Fibroblast of upper back skin (primary cell): ENCODE measurements around the gene CTSZ.
"Not testable (repeated sequence)": the region's sequence is repeated elsewhere in the genome, so short reads cannot be mapped to it uniquely, and the experiment has no call there.

ENCODE experiments used
- DNase-seq: peaks from one replicate; pipeline ENCODE4 v3.0.0-alpha.2; 2013

Gene CTSZ

DNA sequence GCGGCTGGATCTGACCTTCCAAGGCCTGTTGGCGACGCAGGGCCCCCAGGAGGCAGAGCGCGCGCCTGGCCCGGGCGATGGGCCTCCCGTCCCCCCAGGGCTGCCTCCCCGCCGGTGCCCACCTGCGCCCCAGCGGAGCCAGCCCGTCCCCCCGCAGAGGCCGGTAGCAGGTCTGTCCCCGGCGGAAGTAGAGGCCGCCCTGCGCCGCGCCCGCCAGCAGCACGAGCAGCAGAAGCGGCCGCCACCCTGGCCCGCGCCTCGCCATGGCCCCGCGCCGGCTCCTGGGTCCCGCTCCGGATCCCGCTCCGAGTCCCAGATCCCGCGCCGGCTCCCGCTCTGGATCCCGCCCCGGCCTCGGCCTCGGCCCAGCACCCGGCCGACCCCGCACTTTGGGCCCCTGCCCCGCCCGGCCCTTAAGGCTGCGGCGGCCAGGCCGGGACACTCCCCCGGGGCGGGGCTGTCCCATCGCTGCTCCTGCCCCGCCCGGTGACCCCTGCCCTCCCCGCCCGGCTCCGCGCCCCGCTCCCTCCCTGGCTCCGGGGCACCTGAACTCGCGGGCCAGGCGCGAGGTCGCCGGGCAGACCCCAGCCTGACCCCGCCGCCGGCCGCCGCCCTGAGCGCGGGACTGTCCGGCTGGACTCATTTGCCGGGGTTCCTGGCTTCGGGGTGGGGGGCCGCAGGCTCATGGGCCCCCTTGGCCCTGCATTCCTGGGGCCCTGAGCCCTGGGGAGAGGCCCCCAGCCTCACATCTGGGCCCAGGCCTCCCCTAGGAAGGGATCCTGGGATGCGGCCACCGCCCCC, at the start of gene CTSZ:
CTSZ (minus strand) TSS at position 391 of the 801 bp plus-strand sequence; CDS start at position 265, 126 bp downstream.
- peak; percentile 24 for DNase-seq

DNA sequence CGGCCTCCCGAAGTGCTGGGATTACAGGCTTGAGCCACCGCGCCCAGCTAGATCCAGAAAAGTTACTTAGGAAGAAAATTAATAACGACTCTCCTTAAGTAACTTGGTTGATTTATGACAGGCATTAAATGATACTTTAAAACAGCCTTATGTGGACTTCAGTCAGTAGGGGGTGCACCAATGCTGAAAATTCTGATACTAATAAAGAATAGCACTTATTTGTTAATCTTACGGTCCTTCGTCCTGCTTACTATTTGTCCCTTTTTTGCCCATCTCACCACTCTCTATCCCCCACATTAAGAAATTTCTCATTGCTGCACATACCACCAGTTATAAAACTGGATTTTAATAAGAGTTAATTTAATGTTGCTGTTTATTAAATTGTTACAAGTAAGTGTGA, 48.2 kb upstream of the CTSZ start:
- DNase-seq = no peak

DNA sequence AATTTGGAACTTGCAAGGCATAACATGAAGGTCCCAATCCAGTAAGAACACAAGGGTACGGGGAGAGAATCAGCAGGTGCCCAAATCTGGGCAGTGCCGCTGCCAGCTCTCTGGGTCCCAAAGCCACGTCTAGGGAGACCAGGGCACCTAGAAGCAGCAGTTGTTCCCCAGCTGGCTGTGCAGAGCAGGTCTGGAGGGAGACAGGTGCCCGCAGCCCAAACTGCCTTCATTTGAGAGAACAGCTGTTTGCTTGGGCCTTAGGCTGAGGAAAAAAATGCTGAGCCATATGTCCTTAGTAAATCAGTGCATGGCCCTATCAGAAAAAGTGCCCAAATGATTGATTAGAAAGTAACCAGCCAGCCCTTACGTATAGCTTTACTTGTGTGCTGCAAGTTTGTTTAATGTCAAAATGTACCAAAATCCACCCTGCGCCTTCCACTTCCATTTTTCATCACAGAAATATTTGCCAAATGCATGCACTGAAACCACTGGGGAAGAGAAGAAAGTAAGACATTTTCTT, 44.7 kb upstream of the CTSZ start:
- no peak for DNase-seq

DNA sequence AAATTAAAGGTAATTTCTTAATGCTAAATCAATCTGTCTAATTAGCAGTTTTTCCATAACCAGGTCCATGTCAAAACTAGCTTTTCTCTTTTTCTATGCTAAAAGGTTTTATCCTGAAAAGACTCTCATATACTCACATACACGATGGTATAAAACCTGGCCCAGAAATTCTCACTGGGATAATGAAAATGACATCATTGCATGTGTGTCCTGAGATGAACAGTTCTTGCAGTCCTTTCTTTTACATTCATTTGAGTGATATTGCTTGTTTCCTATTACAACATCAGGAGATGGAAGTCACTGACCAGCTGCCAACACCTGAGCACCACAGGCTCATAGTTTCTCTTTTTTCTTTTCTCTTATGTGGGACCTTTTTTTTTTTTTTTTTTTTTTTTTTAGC, 43.4 kb upstream of the CTSZ start:
- DNase-seq = no peak

DNA sequence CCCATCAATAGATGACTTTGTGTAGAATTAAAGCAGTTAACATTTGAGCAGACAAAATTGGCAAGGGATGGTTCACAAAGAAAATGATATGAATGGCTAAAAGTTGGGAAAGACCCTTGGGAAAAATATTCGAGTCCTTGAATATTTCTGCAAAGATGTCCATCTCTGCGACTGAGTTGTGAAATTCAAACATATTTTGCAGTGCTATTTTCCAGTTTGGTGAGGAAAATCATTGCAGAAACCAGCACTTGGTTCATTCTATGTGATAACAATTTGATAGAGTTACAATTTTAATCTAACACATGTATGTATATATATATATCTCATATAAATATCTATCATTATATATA, 41.6 kb upstream of the CTSZ start:
- no peak for DNase-seq

- DNase-seq = peak; percentile 28
These were observed 41.1 kb upstream of the CTSZ start for GRCh38 chr20:59047938-59048680.

- DNase-seq = no peak
These were observed 39.8 kb upstream of the CTSZ start for GRCh38 chr20:59046862-59047261.

DNA sequence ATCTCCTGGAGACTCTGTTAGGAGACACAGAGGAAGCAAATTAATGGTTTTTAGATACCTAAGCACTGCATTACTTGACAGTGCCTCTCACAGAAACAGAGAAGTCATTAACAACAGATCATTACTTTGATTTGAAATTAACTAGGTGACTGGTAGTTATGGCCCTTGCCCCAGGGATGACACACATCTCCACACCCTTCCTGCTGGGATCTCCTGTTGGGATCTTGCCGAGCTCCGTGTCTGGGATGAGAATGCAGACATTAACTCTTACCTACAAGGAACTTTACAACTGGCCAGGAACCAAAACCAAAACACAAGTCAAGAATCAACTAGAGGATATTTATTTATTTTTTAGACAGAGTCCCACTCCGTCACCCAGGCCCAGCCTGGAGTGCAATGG, 37.7 kb upstream of the CTSZ start:
- DNase-seq = no peak

DNA sequence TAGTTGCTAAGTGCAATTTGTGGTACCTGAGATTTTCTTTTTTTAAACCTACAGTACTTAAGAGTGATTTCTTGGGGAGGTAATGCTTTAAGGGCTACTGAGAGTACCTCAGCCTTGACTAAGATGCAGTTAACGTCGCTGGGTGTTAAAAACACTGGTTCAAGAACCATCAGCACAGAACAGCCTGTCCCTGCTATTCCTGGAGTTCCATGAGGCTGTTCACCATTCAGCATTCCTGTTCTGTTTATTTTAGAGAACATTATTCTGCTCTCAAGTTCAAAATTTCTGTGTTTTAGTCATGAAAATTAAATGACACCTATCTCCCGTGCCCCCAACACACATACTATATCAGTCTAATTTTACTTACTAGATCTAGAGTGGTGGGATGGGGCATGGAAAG, 37.2 kb upstream of the CTSZ start:
- DNase-seq = no peak

DNA sequence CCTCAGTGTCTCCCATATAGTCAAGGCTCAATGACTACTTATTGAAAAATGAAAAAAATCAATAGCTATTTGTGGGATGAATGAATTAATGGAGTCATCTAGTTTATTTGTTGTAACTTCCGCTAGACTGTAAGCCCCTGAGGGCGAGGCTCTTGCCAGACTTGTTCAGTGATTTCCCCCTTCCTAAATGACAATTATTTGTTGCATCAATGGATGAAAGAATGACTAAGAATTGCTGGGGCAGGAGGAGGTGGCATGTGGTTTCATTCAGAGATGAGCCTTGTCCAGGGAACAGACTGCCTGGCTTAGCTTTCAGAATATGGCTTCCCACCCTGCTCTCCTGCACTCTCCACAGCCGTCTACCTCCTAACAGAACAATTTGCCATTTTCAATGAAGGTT, 36.6 kb upstream of the CTSZ start:
- DNase-seq = no peak

DNA sequence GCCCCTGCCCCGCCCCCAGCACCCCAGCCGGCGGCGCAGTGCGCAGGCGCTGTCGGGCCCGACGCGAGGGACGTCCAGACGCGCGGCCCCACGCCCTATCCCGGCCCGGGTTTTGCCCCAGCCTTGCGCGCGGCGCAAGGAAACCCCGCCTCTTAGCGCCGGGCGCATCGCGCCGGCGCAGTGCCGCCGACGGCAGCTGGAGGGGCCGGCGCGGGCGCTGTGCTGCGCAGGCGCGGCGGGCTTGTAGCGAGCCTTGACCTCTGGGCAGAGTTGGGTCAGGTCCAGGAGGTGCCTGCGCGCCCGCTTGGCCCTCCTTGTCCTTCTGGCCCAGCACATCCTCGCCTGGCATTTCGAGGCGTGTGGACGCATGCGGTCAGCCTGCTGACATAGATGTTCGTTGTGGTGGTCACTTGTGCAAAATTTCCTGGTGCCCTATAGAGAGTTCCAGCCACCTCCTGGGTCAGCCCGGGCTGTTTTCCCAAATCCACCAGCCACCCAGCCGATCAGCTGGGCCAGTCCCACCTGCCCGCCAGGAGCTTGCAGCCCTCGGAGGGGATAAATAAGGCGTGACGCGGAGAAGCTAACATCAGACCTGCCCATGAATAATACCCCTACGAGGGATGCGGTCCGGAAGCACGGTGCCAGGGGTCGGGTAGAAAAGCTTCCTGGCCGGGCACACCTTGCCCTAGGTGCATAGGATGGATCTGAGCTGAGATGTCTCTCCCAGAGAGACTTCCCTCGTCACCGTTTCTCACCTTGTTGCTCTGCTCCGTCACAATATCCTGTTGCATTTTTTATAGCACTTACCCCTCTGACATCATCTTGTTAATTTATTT, 36.0 kb upstream of the CTSZ start:
- DNase-seq = peak; percentile 91

DNA sequence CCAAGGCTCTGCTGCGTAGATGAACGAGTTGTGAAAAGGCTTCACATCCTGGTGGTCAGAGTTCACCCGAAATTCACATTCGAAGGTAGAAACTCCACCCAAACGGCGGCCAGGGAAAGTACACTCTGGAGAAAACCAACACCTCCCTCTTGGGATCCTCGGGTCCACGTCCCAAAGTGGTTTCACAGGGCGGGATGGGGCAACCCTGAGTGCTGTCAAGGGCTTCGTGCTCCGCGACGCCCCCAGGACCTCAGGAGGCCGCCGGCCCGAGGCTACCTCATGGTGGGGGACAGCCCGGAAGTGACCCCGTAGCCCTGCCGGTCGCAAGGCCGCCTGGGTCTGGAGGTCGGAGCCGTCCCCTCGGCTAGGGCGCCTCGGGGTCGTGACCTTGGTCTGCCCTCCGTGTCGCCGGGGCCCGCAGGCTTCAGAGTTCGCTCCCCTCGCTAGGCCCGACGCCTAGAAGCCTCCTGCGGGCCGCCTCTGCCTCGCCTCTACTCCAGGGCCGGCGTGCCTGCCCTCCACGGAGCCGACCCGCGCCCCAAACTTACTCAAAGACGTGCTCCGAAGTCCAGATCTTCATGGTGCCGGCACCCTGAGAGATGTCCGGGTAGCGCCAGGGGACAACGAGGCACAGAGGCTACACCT, 35.2 kb upstream of the CTSZ start, which contains the start of gene PRELID3B:
PRELID3B (minus strand) TSS at position 636 of the 645 bp plus-strand sequence; CDS start at position 580, 56 bp downstream.
- no peak for DNase-seq

DNA sequence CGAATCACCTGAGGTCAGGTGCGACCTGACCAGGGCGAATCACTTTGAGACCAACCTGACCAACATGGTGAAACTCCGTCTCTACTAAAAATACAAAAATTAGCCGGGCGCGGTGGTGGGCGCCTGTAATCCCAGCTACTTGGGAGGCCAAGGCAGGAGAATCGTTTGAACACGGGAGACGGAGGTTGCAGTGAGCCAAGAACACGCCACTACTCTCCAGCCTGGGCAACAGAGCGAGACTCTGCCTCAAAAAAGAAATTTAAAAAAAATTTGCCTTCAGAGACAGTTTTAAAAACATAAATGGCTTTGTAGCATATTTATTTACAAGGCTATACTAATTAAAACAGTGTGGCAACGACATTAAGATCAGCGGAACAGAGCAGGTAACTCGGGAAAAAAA, 34.4 kb upstream of the CTSZ start:
- DNase-seq = not testable (repeated sequence)

DNA sequence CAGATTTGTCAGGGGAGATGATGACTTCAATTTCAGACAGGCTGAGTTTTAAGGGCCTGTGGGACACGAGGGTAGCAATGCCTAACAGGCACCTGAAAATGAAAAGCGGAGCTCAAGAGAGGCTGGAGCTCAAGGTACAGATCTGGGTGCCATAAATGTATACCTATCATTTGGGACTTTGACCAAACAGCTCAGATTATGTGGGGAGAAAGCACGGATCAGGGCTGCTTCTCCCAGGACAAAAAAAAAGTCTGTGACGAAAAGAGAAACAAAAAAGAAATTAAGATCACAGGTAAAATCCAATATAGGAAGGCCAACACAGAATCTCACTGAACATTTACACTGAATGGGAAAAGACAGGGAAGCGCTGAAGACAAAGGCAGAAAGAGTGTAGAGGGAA, 33.6 kb upstream of the CTSZ start:
- DNase-seq = no peak

DNA sequence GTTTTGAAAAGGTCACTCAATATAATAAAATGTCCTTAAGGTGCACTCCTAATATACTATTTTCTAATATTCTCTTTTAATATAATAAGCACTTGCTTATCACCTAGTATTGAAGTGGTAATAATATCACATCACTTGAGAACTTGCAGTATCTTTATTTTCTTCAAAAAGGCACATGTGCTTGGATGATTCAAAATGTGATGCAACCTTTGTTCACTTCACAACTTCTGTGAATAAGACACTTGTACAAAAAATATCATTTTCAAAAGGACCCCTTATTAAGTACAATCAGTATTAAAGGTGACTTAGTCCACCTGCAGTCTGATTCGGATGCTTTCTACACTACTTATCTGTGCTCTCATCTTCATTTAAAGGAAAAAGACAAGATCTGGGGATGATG, 32.2 kb upstream of the CTSZ start:
- DNase-seq = peak; percentile 19

DNA sequence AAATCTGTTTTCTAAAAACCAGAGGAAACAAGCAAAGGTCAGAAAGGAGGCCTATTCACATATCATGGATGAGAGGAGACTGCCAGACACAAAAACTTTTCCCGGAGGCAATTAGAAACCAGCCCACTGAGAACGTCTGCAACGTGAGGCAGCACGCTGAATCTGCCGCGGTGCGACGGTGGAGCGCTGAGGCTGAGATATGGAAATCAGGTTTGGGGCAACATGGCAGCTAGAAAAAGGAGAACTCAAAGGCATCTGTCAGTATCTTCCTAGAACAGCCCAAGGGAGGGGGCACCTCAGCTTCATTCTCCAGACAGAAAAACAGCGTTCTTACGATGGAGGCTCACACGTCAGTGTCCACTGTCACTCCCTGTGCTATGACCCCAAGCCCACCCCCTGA, 30.3 kb upstream of the CTSZ start:
- no peak for DNase-seq

GRCh38 chr20:59035381-59035780, 28.3 kb upstream of the CTSZ start:
- no peak for DNase-seq

- DNase-seq = no peak
These were observed 26.6 kb upstream of the CTSZ start for GRCh38 chr20:59033616-59034165.

DNA sequence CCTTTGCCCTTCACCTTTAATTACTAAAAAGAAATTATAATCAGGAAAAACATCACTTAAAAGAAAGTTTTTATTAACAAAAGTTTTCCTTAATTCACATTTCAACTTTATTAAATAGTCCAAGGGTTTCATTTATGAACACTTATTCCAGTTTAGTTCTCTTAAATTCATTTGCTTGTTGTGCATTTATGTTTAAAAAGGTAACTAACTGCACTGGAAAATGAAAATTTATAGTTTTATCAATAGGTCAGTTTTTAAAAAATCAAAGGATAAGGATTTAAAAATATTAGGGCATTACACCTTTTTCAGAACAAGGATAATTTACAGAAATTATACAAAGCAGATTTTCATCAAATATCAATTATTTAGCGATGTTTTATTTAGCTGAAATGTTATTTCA, 26.0 kb upstream of the CTSZ start:
- no peak for DNase-seq

GRCh38 chr20:59032713-59033059, 25.6 kb upstream of the CTSZ start:
- no peak for DNase-seq

DNA sequence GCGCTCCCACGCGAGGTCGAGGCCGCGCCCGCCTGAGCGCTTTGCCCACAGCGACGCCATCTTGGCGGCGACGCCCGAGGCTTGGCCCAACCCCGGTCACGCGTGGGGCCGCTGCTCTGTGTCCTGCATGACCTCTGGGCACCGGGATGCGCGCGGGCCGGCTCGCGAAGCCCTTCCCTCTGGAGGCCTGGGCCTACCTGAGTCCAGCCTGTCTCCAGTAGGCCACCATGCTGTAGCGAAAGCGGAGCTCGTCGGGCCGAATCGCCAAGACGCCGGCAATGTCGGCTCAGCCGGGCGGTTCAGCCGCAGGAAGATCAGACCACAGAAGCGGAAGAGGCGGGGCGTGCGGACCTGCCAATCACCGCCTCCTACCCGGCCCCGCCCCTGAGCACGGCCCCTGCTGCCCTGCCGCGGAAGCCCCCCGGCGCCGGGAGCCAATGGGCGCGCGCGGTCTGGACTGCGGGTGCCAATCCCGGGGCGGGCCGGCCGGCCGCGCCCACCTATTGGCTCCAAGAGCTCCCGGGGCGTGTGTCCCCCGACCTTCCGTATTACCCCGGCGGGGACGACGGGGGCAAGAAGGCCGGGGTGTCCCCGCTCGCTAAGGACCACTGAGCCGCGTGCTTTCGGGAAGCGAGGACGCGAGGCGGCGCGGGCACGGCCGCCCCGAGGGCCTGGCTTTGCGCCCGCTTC, 25.1 kb upstream of the CTSZ start, which contains the start of gene ATP5F1E:
ATP5F1E (minus strand) TSS at position 313 of the 690 bp plus-strand sequence; CDS start at position 229, 84 bp downstream.
- peak; percentile 94 for DNase-seq

DNA sequence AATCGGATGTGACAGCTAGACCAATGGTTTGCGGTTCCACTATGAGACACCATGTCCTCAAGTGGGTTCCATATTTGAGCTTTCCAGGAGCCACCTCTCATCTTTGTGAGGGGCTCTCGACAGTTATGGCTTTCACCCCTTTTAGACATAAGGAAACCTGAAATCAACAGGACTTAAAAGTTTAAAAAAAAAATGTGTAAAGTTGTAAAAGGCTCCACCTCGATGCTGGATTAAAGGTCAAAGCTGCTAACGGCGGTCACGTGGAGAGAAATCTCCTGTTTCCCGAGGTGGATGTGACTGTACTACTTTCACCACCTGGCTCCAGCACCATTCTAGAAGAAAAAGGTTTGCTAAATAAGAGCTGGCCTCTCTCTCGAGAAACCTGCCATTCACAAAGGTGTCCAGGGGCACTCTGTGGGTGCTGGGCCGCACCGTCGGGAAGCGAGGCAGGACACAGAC, 24.5 kb upstream of the CTSZ start:
- no peak for DNase-seq
